ENCODE measurements around the gene PSMD7.

GRCh38 chr16:74304164-74304834 lies 7.7 kb downstream of the PSMD7 start:
- TF ChIP-seq GRHL2 (CRISPR knock-in tag; IDR thresholded peaks at IDR 0.05; ENCODE audit: insufficient replicate concordance, severe bottlenecking): no peak
- no peak for TF ChIP-seq STAT6 (CRISPR knock-in tag; conservative IDR thresholded peaks at IDR 0.05; ENCODE audit: low read depth)
- TF ChIP-seq MAX (CRISPR knock-in tag; IDR thresholded peaks at IDR 0.05): no peak
- no peak for TF ChIP-seq ETV6 (CRISPR knock-in tag; IDR thresholded peaks at IDR 0.05)
- TF ChIP-seq TEAD4 (CRISPR knock-in tag; IDR thresholded peaks at IDR 0.05): no peak
- TF ChIP-seq CTCF (IDR thresholded peaks at IDR 0.05): no peak

Data from WTC11 (cell line).